Measurements from ENCODE around the gene ABCB1. TPM values are rescaled to one million over a fixed set of nuclear protein-coding genes. Genes with fewer than 3 reads are reported as not detected.
"Not testable (repeated sequence)": the region's sequence is repeated elsewhere in the genome, so short reads cannot be mapped to it uniquely, and the experiment has no call there.

Gene ABCB1
- total RNA-seq, 6 donors from 2014 or later = 2.2 to 14.1 (median 4.1) TPM

DNA sequence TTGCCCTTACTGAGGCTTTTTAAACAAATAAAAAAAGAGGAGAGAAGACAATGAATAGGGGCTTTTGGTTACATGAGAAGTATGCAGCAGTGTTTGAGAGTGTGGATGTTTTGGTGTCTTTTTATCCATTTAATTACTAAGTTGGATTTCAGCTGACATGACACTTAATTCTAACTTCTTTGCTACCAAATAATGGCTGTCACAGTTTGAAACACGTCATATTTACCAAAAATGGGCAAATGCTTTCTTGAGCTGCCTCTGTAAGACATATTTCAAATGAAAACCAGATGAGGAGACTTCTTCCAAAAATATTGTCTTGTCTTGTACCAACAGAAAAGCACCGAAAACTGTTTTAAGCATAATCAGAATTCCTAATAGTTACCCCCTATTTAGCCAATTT lies 129.2 kb downstream of the ABCB1 start:
- no peaks in the 10 kb centered on the region for H3K36me3 ChIP-seq
- H3K27ac ChIP-seq = no peak overlapping the region
- 83 to 85% methylated on average over 2 of the region's 2 CpGs for WGBS, 2 donors
- no peak overlapping the region for H3K4me3 ChIP-seq
- DNase-seq (no peak), ATAC-seq (ENCODE audit: low FRiP score in 2 of 2) (no peak)
- TF ChIP-seq, protein P1, sequence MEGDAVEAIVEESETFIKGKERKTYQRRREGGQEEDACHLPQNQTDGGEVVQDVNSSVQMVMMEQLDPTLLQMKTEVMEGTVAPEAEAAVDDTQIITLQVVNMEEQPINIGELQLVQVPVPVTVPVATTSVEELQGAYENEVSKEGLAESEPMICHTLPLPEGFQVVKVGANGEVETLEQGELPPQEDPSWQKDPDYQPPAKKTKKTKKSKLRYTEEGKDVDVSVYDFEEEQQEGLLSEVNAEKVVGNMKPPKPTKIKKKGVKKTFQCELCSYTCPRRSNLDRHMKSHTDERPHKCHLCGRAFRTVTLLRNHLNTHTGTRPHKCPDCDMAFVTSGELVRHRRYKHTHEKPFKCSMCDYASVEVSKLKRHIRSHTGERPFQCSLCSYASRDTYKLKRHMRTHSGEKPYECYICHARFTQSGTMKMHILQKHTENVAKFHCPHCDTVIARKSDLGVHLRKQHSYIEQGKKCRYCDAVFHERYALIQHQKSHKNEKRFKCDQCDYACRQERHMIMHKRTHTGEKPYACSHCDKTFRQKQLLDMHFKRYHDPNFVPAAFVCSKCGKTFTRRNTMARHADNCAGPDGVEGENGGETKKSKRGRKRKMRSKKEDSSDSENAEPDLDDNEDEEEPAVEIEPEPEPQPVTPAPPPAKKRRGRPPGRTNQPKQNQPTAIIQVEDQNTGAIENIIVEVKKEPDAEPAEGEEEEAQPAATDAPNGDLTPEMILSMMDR (IDR thresholded peaks at IDR 0.05) = no peak
- TF ChIP-seq EP300 (IDR thresholded peaks at IDR 0.05) (no peak), POLR2AphosphoS5 (IDR thresholded peaks at IDR 0.05) (no peak), POLR2A (IDR thresholded peaks at IDR 0.05) (no peak)
- H3K4me1 ChIP-seq = peaks cover 6 to 18% (median 9%) of the 10 kb centered on the region in 4 donors
- H3K9me3 ChIP-seq = no peaks in the 10 kb centered on the region
- peaks cover 0 to 11% (median 3%) of the 10 kb centered on the region in 4 donors for H3K27me3 ChIP-seq

DNA sequence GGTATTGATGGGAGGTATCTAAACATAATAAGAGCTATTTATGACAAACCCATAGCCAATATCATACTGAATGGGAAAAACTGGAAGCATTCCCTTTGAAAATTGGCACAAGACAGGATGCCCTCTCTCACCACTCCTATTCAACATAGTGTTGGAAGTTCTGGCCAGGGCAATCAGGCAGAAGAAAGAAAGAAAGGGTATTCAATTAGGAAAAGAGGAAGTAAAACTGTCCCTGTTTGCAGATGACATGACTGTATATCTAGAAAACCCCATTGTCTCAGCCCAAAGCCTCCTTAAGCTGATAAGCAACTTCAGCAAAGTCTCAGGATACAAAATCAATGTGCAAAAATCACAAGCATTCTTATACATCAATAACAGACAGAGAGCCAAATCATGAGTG lies 131.5 kb downstream of the ABCB1 start:
- not testable (repeated sequence) for H3K9me3 ChIP-seq; DNase-seq; ATAC-seq (ENCODE audit: low FRiP score in 2 of 2); H3K4me1 ChIP-seq; H3K27me3 ChIP-seq; H3K36me3 ChIP-seq; H3K27ac ChIP-seq; H3K4me3 ChIP-seq

DNA sequence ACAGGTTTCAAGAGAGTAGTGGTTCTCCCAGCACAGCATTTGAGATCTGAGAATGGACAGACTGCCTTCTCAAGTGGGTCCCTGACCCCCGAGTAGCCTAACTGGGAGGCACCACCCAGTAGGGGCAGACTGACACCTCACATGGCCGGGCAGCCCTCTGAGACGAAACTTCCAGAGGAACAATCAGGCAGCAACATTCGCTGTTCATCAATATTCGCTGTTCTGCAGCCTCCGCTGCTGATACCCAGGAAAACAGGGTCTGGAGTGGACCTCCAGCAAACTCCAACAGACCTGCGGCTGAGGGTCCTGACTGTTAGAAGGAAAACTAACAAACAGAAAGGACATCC lies 135.2 kb downstream of the ABCB1 start:
- H3K27ac ChIP-seq; H3K9me3 ChIP-seq; ATAC-seq (ENCODE audit: low FRiP score in 2 of 2); H3K4me3 ChIP-seq; DNase-seq; H3K4me1 ChIP-seq; H3K27me3 ChIP-seq; H3K36me3 ChIP-seq: not testable (repeated sequence)
- WGBS, 2 donors = 72 to 79% methylated on average over 7 of the region's 7 CpGs
- TF ChIP-seq, protein P1 (IDR thresholded peaks at IDR 0.05) = peak in 1 of 6 experiments; percentile 3

DNA sequence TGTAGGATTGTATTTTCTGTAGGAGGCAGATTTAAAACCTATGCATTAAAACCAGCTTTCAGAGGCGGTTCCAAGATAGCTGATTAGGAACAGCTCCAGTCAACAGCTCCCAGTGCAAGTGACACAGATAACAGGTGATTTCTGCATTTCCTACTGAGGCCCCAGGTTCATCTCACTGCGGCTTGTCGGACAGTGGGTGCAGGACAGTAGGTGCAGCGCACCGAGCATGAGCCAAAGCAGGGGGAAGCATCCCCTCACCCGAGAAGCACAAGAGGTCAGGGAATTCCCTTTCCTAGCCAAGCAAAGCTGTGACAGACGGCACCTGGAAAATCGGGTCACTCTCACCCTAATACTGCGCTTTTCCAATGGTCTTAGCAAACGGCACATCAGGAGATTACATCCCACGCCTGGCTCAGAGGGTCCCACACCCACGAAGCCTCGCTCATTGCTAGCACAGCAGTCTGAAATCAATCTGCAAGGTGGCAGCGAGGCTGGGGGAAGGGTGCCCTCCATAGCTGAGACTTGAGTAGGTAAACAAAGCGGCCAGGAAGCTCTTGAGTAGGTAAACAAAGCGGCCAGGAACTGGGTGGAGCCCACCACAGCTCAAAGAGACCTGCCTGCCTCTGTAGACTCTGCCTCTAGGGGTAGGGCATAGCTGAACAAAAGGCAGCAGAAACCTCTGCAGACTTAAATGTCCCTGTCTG lies 135.7 kb downstream of the ABCB1 start:
- TF ChIP-seq, protein P1 (IDR thresholded peaks at IDR 0.05) = peak in 1 of 6 experiments; percentile 4
- not testable (repeated sequence) for H3K27me3 ChIP-seq; H3K27ac ChIP-seq; H3K4me3 ChIP-seq; H3K4me1 ChIP-seq; H3K9me3 ChIP-seq; ATAC-seq (ENCODE audit: low FRiP score in 2 of 2); H3K36me3 ChIP-seq
- WGBS, 2 donors = 58 to 67% methylated on average over 16 of the region's 16 CpGs
- DNase-seq = peak in 1 of 2 donors; percentile 34

DNA sequence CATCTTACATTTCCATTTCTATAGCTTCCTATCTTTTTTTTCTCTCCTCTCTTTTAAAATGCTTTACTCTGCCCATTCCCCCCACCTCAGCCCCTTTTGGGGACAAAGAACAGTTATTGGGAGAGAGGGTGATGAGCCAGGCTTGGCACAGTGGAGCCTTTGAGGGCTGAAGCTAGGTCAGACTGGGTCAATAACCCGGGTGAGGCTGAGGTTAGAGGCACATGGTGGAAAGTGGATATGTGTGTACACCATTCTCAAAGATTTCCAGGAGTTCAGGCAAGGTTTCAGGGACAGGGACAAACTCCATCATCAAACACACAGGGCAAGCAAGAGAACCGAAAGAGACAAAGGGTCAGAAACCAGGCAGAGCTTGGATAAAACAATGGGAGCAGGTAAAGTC lies 136.7 kb downstream of the ABCB1 start:
- Histone ChIP-seq H3K27me3 (no peaks in the 10 kb centered on the region), H3K4me3 (no peak overlapping the region), H3K36me3 (no peaks in the 10 kb centered on the region), H3K4me1 (no peaks in the 10 kb centered on the region), H3K27ac (no peak overlapping the region), H3K9me3 (no peaks in the 10 kb centered on the region)
- DNase-seq (no peak), ATAC-seq (ENCODE audit: low FRiP score in 2 of 2) (no peak)
- 87 to 91% methylated on average over 2 of the region's 2 CpGs for WGBS, 2 donors
- TF ChIP-seq POLR2A (IDR thresholded peaks at IDR 0.05) (no peak), EP300 (IDR thresholded peaks at IDR 0.05) (no peak), POLR2AphosphoS5 (IDR thresholded peaks at IDR 0.05) (no peak)
- TF ChIP-seq, protein P1 (IDR thresholded peaks at IDR 0.05) = no peak

DNA sequence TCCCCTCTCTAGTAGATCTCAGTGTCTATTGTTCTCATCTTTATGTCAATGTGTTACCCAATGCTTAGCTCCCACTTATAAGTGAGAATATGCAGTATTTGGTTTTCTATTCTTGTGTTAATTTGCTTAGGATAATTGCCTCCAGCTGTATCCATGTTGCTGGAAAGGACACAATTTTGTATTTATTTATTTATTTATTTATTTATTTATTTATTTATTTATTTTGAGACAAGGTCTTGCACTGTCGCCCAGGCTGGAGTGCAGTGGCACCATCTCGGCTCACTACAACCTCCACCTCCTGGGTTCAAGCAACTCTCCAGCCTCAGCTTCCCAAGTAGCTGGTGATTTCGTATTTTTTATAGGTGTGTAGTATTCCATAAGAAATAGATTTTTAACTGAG lies 140.2 kb downstream of the ABCB1 start:
- DNase-seq; H3K4me1 ChIP-seq; H3K36me3 ChIP-seq; H3K27ac ChIP-seq; H3K27me3 ChIP-seq; H3K4me3 ChIP-seq; ATAC-seq (ENCODE audit: low FRiP score in 2 of 2); H3K9me3 ChIP-seq: not testable (repeated sequence)
- 91 to 97% methylated on average over 3 of the region's 3 CpGs for WGBS, 2 donors
